Testis (tissue), 3 donors: ENCODE data around the gene CASR. TPM values are rescaled to one million over a fixed set of nuclear protein-coding genes. Genes with fewer than 3 reads are reported as not detected.

Experiments used
- DNase-seq: peaks from one replicate; pipeline ENCODE4 v3.0.0-alpha.2; 2019
- H3K27ac ChIP-seq, 2 donors: fragments of 200-600 bp; sonication (generic); one replicate each; pipeline ENCODE4 v1.5.1; 2019
- H3K27me3 ChIP-seq: fragments of 200-600 bp; sonication (generic); one replicate; pipeline ENCODE4 v1.5.1; 2019
- H3K36me3 ChIP-seq: fragments of 200-600 bp; sonication (generic); one replicate; pipeline ENCODE4 v1.5.1; 2017; ENCODE audit warnings: low read depth; ENCODE audit errors: missing control alignments
- H3K4me1 ChIP-seq: fragments of 200-600 bp; sonication (generic); one replicate; pipeline ENCODE4 v1.5.1; 2019
- H3K4me3 ChIP-seq, 2 donors: fragments of 200-600 bp; sonication (generic); one replicate each; pipeline ENCODE4 v1.5.1; 2017 to 2019
- H3K9me3 ChIP-seq: fragments of 200-600 bp; sonication (generic); one replicate; pipeline ENCODE4 v1.5.1; 2017
- CTCF ChIP-seq, 3 experiments: fragments of 450-650 bp in 2 of 3; fragments of 200-600 bp in 1 of 3; sonication (generic) in 1 of 3; IDR thresholded peaks; one replicate each; pipeline ENCODE4 v1.5.1; 2016 to 2019; ENCODE audit warnings: antibody characterized with exemption in 3 of 3, mild to moderate bottlenecking in 2 of 3, moderate library complexity in 1 of 3
- POLR2A ChIP-seq: fragments of 450-650 bp; IDR thresholded peaks from one replicate; pipeline ENCODE4 v1.6.1; 2017; ENCODE audit warnings: antibody characterized with exemption, mild to moderate bottlenecking, moderate library complexity
- WGBS, 2 donors: methylation state at CpG; one replicate each; pipeline ENCODE4 v1.1.5; 2018; 5-methylcytosine and 5-hydroxymethylcytosine counted together
- intact Hi-C: fragments of 100-400 bp; cut with DNase I; formaldehyde crosslinking; loops from one replicate; pipeline ENCODE4 v1.15.1; 2023; ENCODE audit warnings: low total_unique reads
- polyA plus RNA-seq: library from polyadenylated mRNA; stranded (reverse); fragments of 350-450 nt; fragmentation: Illumina TruSeq; extraction: RNeasy Lipid Tissue Mini Kit (QIAGEN cat#74804); gene quantifications from one replicate; pipeline ENCODE4 v1.2.3, GENCODE V29; 2014; ENCODE audit warnings: low read depth, low replicate concordance; ENCODE audit not compliant: insufficient read depth
- total RNA-seq, 2 donors: library from RNA; depleted of rRNA; stranded (reverse); fragments of >200 nt; gene quantifications; one replicate each; pipeline ENCODE4 v1.2.3, GENCODE V29; 2016

CASR gene
- total and polyA plus RNA-seq, 3 donors from 2014 or later: 0.30 to 1.4 (median 1.2) TPM

- no peak for DNase-seq
- Histone ChIP-seq H3K9me3 (no peaks in the 10 kb centered on the region), H3K36me3 (no peaks in the 10 kb centered on the region), H3K4me1 (no peaks in the 10 kb centered on the region), H3K27ac (peak overlapping the region in 1 of 2 donors; percentile 60), H3K4me3 (no peak overlapping the region), H3K27me3 (no peaks in the 10 kb centered on the region)
- TF ChIP-seq POLR2A (no peak), CTCF (IDR thresholded peaks at IDR 0.05) (no peak)
- WGBS, 2 donors: 49% methylated on average over 7 of the region's 7 CpGs
- intact Hi-C loops: no loop called here
Observed at GRCh38 chr3:122245513-122246174, 62.2 kb downstream of the CASR start.

- no peaks in the 10 kb centered on the region for H3K4me1 ChIP-seq
- no peak for DNase-seq
- no peaks in the 10 kb centered on the region for H3K27me3 ChIP-seq
- intact Hi-C loops: no loop called here
- H3K27ac ChIP-seq: peak overlapping the region in 1 of 2 donors; percentile 60
- no peak for TF ChIP-seq CTCF (IDR thresholded peaks at IDR 0.05)
- TF ChIP-seq POLR2A: no peak
- no peaks in the 10 kb centered on the region for H3K36me3 ChIP-seq
- H3K9me3 ChIP-seq: no peaks in the 10 kb centered on the region
- WGBS, 2 donors: 47 to 51% methylated on average over 4 of the region's 4 CpGs
- no peak overlapping the region for H3K4me3 ChIP-seq
Observed at GRCh38 chr3:122246199-122246598, 62.7 kb downstream of the CASR start.

GRCh38 chr3:122247087-122247824, 63.8 kb downstream of the CASR start:
- H3K4me1 ChIP-seq: no peaks in the 10 kb centered on the region
- no peak overlapping the region for H3K27ac ChIP-seq
- DNase-seq: no peak
- TF ChIP-seq CTCF (IDR thresholded peaks at IDR 0.05) (no peak), POLR2A (no peak)
- 73 to 88% methylated on average over 8 of the region's 8 CpGs for WGBS, 2 donors
- H3K4me3 ChIP-seq: no peak overlapping the region
- no peaks in the 10 kb centered on the region for H3K36me3 ChIP-seq
- no peaks in the 10 kb centered on the region for H3K27me3 ChIP-seq
- intact Hi-C loops: no loop called here
- H3K9me3 ChIP-seq: no peaks in the 10 kb centered on the region

- DNase-seq: no peak
- H3K27ac ChIP-seq: no peak overlapping the region
Observed at GRCh38 chr3:122247825-122248185, 64.3 kb downstream of the CASR start.

More at GRCh38 chr3:122247825-122248185, 64.3 kb downstream of the CASR start:
- Histone ChIP-seq H3K27me3 (no peaks in the 10 kb centered on the region), H3K36me3 (no peaks in the 10 kb centered on the region), H3K4me1 (no peaks in the 10 kb centered on the region), H3K9me3 (no peaks in the 10 kb centered on the region), H3K4me3 (no peak overlapping the region)
- intact Hi-C loops: no loop called here
- no peak for TF ChIP-seq CTCF (IDR thresholded peaks at IDR 0.05)
- TF ChIP-seq POLR2A: no peak
- WGBS, 2 donors: 84 to 88% methylated on average over 5 of the region's 5 CpGs
